Dedifferentiated amniotic fluid mesenchymal stem cell (primary cell): Measurements from ENCODE around the gene CDHR5.

Source experiments
- DNase-seq: peaks from one replicate; pipeline ENCODE4 v3.0.0-alpha.2; 2016; ENCODE audit errors: extremely low spot score

CDHR5 gene

GRCh38 chr11:610146-610801 lies 14.5 kb downstream of the CDHR5 start:
- no peak for DNase-seq

GRCh38 chr11:609341-609811 lies 15.4 kb downstream of the CDHR5 start:
- no peak for DNase-seq

GRCh38 chr11:608791-609251 lies 15.9 kb downstream of the CDHR5 start:
- DNase-seq, result no peak

- no peak for DNase-seq
Observed at GRCh38 chr11:607971-608659, 16.6 kb downstream of the CDHR5 start.

- no peak for DNase-seq
Observed at GRCh38 chr11:607020-607780, 17.6 kb downstream of the CDHR5 start.

GRCh38 chr11:606245-606644 lies 18.5 kb downstream of the CDHR5 start:
- no peak for DNase-seq

- DNase-seq, result no peak
Observed at GRCh38 chr11:605286-606129, 19.2 kb downstream of the CDHR5 start.

- DNase-seq, result no peak
Observed at GRCh38 chr11:603154-603553, 21.6 kb downstream of the CDHR5 start.

- DNase-seq, result no peak
Observed at GRCh38 chr11:601573-602245, 23.0 kb downstream of the CDHR5 start.

- DNase-seq, result no peak
Observed at GRCh38 chr11:598005-598680, 26.6 kb downstream of the CDHR5 start.

- no peak for DNase-seq
Observed at GRCh38 chr11:597166-597725, 27.5 kb downstream of the CDHR5 start.

- no peak for DNase-seq
Observed at GRCh38 chr11:596374-596773, 28.4 kb downstream of the CDHR5 start.

- no peak for DNase-seq
Observed at GRCh38 chr11:595400-595799, 29.4 kb downstream of the CDHR5 start.

- no peak for DNase-seq
Observed at GRCh38 chr11:593347-593746, 31.4 kb downstream of the CDHR5 start.

GRCh38 chr11:592918-593317 lies 31.8 kb downstream of the CDHR5 start:
- DNase-seq, result no peak

GRCh38 chr11:592501-592900 lies 32.3 kb downstream of the CDHR5 start:
- DNase-seq, result no peak

GRCh38 chr11:590997-591396 lies 33.8 kb downstream of the CDHR5 start:
- DNase-seq, result no peak

GRCh38 chr11:589798-590197 lies 35.0 kb downstream of the CDHR5 start:
- no peak for DNase-seq

GRCh38 chr11:587978-588380 lies 36.8 kb downstream of the CDHR5 start:
- no peak for DNase-seq

- DNase-seq, result no peak
Observed at GRCh38 chr11:587546-587945, 37.2 kb downstream of the CDHR5 start.
